Measurements from ENCODE around the gene CYP8B1. TPM values are rescaled to one million over a fixed set of nuclear protein-coding genes. Genes with fewer than 3 reads are reported as not detected.

The CYP8B1 gene
- total RNA-seq, 1 experiment from 2014 or later: not detected

- no TSS peak for BruUV-seq (replicated peaks)
- TF ChIP-seq CTCF (IDR thresholded peaks at IDR 0.05; ENCODE audit: unreplicated experiment): no peak
- Mint-ChIP-seq H3K9me3 (ENCODE audit: unreplicated experiment) (peaks cover 7% of the 10 kb centered on the region), H3K36me3 (ENCODE audit: insufficient read depth, unreplicated experiment) (no peaks in the 10 kb centered on the region), H3K4me1 (ENCODE audit: insufficient read depth, unreplicated experiment) (peaks cover 18% of the 10 kb centered on the region), H3K27me3 (ENCODE audit: insufficient read depth, unreplicated experiment) (no peaks in the 10 kb centered on the region), H3K4me3 (ENCODE audit: unreplicated experiment) (no peak overlapping the region), H3K27ac (ENCODE audit: low read depth, unreplicated experiment) (peak overlapping the region; percentile 82)
- no peak for DNase-seq (ENCODE audit: unreplicated experiment)
- CTCF ChIA-PET: interaction anchor here (0.7 to 2.0 kb wide), 3 partner anchors 11 to 48 kb away, joined by 3 to 8 read pairs (median 4); no protein-coding TSS in a partner anchor
- POLR2A ChIA-PET: interaction anchor here (1.0 kb wide), 1 partner anchor 11 kb away, joined by 3 read pairs; no protein-coding TSS in a partner anchor
- intact Hi-C loops (cut with micrococcal nuclease): no loop called here
Observed at GRCh38 chr3:42853056-42853455, 22.6 kb downstream of the CYP8B1 start.

- ChIA-PET POLR2A (interaction anchor here (1.0 kb wide), 1 partner anchor 12 kb away, joined by 3 read pairs; no protein-coding TSS in a partner anchor), CTCF (interaction anchor here (0.6 to 2.2 kb wide), 8 partner anchors 10 to 109 kb away, joined by 3 to 10 read pairs (median 4); no protein-coding TSS in a partner anchor)
- no TSS peak for BruUV-seq (replicated peaks)
- intact Hi-C loops (cut with micrococcal nuclease): no loop called here
- TF ChIP-seq CTCF (IDR thresholded peaks at IDR 0.05; ENCODE audit: unreplicated experiment): no peak
- Mint-ChIP-seq H3K4me3 (ENCODE audit: unreplicated experiment) (no peak overlapping the region), H3K27me3 (ENCODE audit: insufficient read depth, unreplicated experiment) (no peaks in the 10 kb centered on the region), H3K36me3 (ENCODE audit: insufficient read depth, unreplicated experiment) (no peaks in the 10 kb centered on the region), H3K9me3 (ENCODE audit: unreplicated experiment) (peaks cover 7% of the 10 kb centered on the region), H3K27ac (ENCODE audit: low read depth, unreplicated experiment) (peak overlapping the region; percentile 82), H3K4me1 (ENCODE audit: insufficient read depth, unreplicated experiment) (peaks cover 18% of the 10 kb centered on the region)
- DNase-seq (ENCODE audit: unreplicated experiment): no peak
Observed at GRCh38 chr3:42852441-42852840, 23.2 kb downstream of the CYP8B1 start.

- no peak for DNase-seq (ENCODE audit: unreplicated experiment)
- POLR2A ChIA-PET: interaction anchor here (0.6 kb wide), 1 partner anchor 51 kb away, joined by 4 read pairs; no protein-coding TSS in a partner anchor
- H3K4me3 Mint-ChIP-seq (ENCODE audit: unreplicated experiment): no peak overlapping the region
- H3K27me3 Mint-ChIP-seq (ENCODE audit: insufficient read depth, unreplicated experiment): no peaks in the 10 kb centered on the region
- intact Hi-C loops (cut with micrococcal nuclease): no loop called here
- no TSS peak for BruUV-seq (replicated peaks)
- CTCF ChIA-PET: interaction anchor here (0.7 to 2.8 kb wide), 7 partner anchors 11 to 658 kb away, joined by 3 to 16 read pairs (median 4); no protein-coding TSS in a partner anchor
- H3K36me3 Mint-ChIP-seq (ENCODE audit: insufficient read depth, unreplicated experiment): no peaks in the 10 kb centered on the region
- no peak for TF ChIP-seq CTCF (IDR thresholded peaks at IDR 0.05; ENCODE audit: unreplicated experiment)
- H3K9me3 Mint-ChIP-seq (ENCODE audit: unreplicated experiment): peaks cover under 1% of the 10 kb centered on the region
- H3K27ac Mint-ChIP-seq (ENCODE audit: low read depth, unreplicated experiment): no peak overlapping the region
- peaks cover 18% of the 10 kb centered on the region for H3K4me1 Mint-ChIP-seq (ENCODE audit: insufficient read depth, unreplicated experiment)
Observed at GRCh38 chr3:42851228-42851834, 24.3 kb downstream of the CYP8B1 start.

- Mint-ChIP-seq H3K4me1 (ENCODE audit: insufficient read depth, unreplicated experiment) (peaks cover 18% of the 10 kb centered on the region), H3K27me3 (ENCODE audit: insufficient read depth, unreplicated experiment) (no peaks in the 10 kb centered on the region), H3K27ac (ENCODE audit: low read depth, unreplicated experiment) (no peak overlapping the region), H3K4me3 (ENCODE audit: unreplicated experiment) (no peak overlapping the region), H3K9me3 (ENCODE audit: unreplicated experiment) (no peaks in the 10 kb centered on the region), H3K36me3 (ENCODE audit: insufficient read depth, unreplicated experiment) (no peaks in the 10 kb centered on the region)
- DNase-seq (ENCODE audit: unreplicated experiment): no peak
- CTCF ChIA-PET: interaction anchor here (1.1 to 2.8 kb wide), 2 partner anchors 10 to 31 kb away, joined by 3 to 16 read pairs; no protein-coding TSS in a partner anchor
- BruUV-seq (replicated peaks): no TSS peak
- no peak for TF ChIP-seq CTCF (IDR thresholded peaks at IDR 0.05; ENCODE audit: unreplicated experiment)
- intact Hi-C loops (cut with micrococcal nuclease): no loop called here
- POLR2A ChIA-PET: no interaction called here
Observed at GRCh38 chr3:42850263-42850662, 25.4 kb downstream of the CYP8B1 start.

Measured in MCF 10A (cell line).